SW 1271 (cell line): ENCODE data around the gene PARP4.
"Not testable (repeated sequence)": the region's sequence is repeated elsewhere in the genome, so short reads cannot be mapped to it uniquely, and the experiment has no call there.

Source experiments
- DNase-seq, 2 experiments: peaks; one replicate each; lab custom pipeline; 2025; lab: John Stamatoyannopoulos, UW

The PARP4 gene

GRCh38 chr13:24512197-24512907 lies at the start of gene PARP4:
TSS of gene PARP4 (minus strand) at chr13:24512778. CDS start at chr13:24503776, 9,002 bp downstream.
- peak; percentile 67 to 80 for DNase-seq

- DNase-seq: not testable (repeated sequence)
These were observed 48.1 kb upstream of the PARP4 start for GRCh38 chr13:24560579-24561187.

DNA sequence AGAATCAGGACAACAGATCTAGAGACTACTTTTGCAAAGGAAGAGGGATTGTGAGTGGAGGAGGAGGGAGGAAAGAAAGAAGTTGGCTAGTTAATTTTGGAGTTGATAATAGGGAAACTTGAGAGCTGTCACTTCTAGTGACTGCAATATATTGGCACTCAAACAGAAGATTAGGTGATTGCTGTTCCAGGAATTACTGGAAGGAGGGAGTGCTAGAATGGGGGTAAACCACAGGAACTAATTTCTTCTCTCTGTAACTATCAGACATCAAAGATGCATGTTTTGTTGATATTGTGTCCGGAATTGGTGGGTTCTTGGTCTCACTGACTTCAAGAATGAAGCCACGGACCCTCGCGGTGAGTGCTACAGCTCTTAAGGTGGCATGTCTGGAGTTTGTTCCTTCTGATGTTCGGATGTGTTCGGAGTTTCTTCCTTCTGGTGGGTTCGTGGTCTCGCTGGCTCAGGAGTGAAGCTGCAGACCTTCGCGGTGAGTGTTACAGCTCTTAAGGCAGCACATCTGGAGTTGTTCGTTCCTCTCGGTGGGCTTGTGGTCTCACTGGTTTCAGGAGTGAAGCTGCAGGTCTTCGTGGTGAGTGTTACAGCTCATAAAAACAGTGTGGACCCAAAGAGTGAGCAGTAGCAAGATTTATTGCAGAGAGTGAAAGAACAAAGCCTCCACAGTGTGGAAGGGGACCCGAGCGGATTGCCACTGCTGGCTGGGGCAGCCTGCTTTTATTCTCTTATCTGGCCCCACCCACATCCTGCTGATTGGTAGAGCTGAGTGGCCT lies 47.0 kb upstream of the PARP4 start:
- DNase-seq: not testable (repeated sequence)

- no peak for DNase-seq
These were observed 44.5 kb upstream of the PARP4 start for GRCh38 chr13:24557081-24557480.

- not testable (repeated sequence) for DNase-seq
These were observed 41.3 kb upstream of the PARP4 start for GRCh38 chr13:24553892-24554291.

DNA sequence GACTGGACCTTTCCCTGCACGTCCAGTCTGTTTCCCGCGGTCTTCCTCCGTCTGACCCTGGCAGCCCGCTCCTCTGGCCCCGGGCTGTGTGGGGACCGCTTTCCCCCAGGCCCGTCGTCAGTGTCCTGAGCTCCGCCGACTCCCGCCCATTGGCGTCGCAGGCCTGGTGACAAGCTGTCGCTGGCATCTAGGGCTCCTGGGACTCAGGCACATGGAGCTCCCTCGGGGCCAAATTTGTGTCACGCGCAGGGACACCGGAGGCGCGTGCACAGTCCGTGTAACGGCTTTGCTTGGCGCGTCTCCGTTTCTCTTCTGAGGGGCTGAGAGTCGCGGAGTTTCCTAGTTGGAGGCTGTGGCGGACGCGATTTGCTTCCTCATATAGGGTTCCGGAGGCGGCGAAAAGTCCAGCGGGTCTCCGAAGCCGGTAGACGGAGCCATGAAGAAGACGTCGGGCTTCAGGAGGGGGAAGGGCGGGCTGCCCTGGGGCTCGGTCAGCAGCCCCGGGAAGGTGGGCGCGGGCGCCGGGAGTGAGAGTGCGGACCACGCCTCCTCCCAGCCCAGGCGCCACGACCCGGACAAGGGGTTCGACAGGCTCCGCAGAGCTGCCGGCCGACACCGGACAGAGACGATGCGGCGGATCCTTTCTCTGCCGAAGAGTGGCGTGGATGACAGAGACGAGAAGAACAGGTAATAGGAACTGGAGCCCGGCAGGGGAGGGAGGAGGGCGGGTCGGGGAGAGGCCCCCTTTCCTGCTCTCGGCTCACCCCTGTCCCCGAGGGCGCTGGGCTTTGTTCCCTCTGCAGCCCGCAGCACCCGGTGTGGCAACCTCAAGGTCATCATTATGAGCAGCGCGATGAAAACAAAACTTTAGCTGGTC lies 29.1 kb upstream of the PARP4 start:
- DNase-seq: not testable (repeated sequence)

DNA sequence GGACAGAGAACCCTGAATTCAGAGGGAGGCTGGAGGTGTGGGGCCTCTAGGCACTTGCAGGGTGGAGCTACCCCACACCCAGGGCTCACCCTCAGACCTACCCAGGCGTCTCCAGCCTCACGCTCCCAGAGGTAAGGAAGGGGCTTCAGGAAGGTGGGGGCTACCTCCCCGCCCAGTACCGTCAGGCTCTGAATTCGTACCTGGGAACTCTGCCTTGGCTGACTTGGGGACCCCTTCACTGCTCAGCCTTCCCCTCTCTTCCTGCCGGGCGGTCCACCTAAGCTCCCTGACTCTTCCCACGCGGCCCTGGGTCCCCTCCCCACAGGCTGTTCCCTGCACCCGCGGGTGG lies 28.5 kb upstream of the PARP4 start:
- no peak for DNase-seq

GRCh38 chr13:24540236-24541126 lies 27.9 kb upstream of the PARP4 start:
- no peak for DNase-seq

DNA sequence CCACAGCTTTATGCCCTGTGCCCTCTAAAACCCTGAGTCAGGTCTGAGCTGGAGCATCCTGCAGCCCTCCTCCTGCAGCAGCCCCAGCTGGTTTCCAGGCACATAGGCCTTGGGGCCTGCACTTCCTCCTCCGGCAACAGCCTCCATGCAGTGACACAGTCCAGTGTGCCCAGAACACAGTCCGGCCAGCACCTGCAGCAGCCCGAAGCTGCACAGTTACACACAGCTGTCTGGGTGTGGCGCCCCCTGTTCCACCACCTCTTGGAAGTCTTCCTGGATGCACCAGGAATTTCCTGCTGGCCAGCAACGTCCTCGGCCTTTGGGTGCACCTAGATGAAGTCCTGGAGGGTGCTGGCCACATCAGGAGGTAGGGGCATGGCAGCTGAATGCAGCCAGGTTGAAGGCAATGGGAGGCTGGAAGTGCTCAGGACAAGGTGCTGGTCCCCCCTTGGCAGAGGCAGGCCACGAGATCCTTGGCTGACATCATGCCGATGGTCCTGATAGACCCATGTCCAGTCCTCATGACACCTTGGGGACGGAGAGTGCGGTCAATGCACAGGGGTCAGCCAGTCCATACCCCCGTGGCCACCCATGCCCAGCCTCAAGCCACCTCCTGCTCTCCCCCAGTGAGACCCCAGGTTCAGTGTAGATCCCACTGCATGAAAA lies 27.1 kb upstream of the PARP4 start:
- no peak for DNase-seq

DNA sequence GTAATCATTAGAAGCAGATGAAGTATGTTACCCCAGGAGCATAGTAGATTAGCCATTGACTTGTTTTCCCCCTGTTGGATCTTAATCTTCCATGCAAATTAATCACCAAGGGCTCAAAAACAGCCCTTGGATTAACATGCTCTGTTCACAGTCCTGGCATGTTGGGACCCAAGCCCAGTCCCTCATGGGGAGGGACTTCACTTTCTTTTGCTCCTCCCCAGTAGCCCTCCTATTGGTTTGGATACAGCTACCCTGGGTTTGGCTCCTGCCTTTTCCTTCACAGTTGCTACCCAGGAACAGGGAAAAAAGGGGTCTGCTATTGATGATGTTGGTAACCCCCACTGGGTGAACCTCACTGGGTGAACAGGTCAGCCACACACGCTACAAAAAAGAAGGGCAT lies 16.9 kb upstream of the PARP4 start:
- no peak for DNase-seq

GRCh38 chr13:24528816-24529398 lies 16.3 kb upstream of the PARP4 start:
- DNase-seq: no peak

DNA sequence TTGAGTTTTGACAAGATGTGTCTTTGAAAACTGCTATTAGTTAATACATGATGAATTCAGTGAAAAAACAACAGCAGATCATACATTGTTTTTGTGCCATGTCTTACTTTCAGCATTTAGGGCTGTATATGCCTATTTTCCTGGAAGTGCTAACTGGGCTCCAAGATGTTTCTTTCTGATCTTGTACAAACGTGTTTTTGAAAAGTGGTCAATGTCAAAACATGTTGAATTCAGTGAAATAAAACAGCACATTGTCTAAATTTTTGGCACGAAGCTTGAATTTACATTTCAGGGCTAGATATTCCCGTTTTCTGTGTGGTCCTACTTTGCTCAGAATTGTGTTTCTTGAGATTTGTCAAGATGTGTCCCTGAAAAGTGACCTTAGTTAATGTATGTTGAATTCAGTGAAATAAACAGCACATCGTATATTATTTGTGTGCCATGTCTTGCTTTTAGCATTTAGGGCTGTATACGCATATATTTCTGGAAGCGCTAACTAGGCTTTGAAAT lies 14.7 kb upstream of the PARP4 start:
- no peak for DNase-seq

DNA sequence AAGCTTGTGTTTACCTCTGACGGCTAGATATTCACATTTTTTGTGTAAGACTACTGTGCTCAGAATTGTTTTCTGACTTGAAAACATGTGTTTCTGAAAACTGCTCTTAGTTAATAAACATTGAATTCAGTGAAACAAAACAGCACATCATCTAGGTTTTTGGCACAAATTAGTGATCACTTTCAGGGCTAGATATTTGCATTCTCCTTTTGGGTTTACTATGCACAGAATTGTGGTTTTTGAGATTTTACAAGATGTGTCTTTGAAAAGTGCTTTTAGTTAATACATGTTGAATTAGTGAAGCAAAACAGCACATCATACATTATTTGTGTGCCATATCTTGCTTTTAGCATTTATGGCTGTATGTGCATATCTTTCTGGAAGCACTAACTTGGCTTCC lies 8.2 kb upstream of the PARP4 start:
- DNase-seq: no peak

DNA sequence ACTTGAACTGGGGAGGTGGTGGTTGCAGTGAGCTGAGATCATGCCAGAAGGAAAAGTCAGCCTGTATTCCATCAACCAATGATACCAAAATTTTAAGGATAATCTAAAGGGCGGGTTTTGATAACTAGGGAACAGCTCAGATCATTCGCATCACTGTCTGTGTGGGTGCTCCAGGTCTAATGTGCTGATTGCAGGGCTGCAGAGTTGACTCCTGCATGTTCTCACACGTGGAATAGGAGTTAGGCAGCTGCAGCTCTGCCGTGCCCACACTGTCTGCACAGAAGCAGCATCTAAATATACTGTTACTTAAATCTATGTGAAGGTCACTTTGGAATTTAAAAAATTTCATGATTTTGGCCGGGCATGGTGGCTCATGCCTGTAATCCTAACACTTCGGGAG lies 4.3 kb upstream of the PARP4 start:
- DNase-seq: no peak

- DNase-seq: no peak
These were observed 283 bp upstream of the PARP4 start for GRCh38 chr13:24512908-24513213.

DNA sequence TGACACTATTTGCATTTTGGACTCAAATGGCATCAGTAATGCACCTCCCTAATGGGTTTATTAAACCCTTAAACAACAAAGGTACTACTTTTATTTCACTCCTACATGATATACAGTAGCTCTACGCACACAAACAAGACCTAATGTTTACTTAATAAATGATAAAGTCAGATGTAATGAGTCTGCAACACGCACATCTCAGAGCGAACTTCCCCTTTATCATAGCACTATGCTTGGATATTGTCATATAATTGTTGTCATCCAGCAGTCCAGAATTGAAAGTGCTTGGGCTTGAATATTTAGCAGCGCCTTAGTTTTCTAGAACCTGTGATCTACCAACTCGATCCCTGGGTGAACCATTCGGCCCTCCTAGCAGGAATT lies 772 bp downstream of the PARP4 start:
- no peak for DNase-seq

DNA sequence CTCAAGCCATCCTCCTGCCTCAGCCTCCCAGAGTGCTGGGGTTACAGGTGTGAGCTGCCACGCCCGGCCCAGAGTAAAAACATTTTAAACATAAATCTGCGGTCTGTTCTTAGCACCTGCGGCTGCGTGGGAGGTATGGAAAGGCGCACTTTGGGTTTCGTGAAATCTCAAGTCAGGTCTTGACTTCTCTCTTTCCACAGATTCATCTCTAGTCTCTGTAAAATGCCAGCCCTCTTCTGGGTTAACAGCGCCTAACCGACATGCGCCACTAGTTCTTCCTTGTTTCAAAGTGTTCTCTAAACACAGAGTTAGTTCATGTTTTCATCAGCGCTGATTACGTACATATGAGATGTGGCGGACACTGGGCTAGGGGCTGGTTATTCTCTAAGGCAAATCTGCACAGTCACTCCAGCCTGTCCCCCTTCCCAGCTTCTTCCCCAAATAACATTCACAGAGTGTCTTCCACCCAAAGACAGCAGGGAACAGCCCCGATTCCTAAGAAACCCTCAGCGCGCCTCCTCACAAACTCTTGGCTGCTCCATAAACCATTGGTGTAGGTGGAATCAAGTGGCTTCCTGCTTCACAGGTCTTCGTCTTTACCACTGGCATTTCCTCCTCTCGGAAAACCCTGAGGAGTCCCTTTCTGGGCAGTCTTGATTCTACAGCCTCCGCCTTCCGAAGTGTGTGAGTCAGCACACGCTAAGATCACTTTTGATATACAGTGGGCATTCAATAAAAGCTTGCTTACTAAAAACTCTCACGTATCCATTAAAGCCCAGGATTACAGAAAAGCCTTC lies 1.4 kb downstream of the PARP4 start:
- peak; percentile 63 to 83 for DNase-seq

DNA sequence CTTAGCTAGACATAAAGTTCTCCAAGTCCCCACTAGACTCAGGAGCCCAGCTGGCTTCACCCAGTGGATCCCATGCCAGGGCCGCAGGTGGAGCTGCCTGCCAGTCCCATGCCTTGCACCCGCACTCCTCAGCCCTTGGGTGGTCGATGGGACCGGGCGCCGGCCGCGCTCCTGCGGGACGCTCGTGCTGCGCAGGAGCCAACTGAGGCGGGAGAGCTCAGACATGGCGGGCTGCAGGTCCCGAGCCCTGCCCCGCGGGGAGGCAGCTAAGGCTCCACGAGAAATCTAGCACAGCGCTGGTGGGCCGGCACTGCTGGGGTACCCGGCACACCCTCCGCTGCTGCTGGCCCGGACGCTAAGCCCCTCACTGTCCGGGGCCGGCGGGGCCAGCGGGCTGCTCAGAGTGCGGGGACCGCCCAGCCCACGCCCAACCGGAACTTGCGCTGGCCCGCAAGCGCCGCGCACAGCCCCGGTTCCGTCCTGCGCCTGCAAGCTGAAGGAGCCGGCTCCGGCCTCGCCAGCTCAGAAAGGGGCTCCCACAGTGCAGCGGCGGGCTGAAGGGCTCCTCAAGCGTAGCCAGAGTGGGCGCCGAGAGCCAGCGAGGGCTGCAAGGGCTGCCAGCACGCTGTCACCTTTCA lies 5.8 kb downstream of the PARP4 start:
- DNase-seq: no peak

DNA sequence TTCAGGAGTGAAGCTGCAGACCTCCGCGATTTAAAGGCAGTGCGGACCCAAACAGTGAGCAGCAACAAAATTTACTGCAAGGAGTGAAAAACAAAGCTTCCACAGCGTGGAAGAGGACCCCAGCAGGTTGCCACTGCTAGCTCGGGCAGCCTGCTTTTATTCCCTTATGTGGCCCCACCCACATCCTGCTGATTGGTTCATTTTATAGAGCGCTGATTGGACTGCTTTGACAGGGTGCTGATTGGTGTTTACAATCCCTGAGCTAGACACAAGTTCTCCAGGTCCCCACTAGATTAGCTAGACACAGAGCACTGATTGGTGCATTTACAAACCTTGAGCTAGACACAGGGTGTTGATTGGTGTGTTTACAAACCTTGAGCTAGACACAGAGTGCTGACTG lies 6.3 kb downstream of the PARP4 start:
- not testable (repeated sequence) for DNase-seq
